Medulla oblongata (tissue), 1 donor: ENCODE data around the gene OBP2A.

Experiments
- DNase-seq: peaks from one replicate; pipeline ENCODE4 v3.0.0-alpha.2; 2015; ENCODE audit errors: extremely low spot score

OBP2A gene

GRCh38 chr9:135552021-135552697 lies 6.2 kb downstream of the OBP2A start:
- DNase-seq = no peak

GRCh38 chr9:135552698-135553171 lies 6.8 kb downstream of the OBP2A start:
- no peak for DNase-seq

GRCh38 chr9:135554718-135555117 lies 8.8 kb downstream of the OBP2A start:
- no peak for DNase-seq

DNA sequence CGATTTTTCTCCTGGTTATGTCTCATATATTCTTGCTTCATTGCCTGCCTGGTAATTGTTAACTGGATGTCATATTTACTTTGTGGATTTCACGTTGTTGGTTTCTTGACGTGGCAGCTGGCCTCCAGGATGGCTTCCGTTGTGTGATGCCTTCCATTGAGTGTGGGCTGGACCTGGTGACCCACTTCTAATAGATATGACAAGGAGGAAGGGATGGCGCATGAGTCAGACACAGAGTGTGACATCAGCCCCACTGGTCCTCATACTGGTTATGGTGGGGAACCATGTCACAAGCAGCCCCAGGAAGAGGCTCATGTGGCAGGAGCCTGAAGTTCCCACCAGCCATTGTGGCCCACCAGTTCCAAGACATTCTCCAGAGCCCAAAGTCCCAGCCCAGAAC lies 9.3 kb downstream of the OBP2A start:
- DNase-seq = no peak

DNA sequence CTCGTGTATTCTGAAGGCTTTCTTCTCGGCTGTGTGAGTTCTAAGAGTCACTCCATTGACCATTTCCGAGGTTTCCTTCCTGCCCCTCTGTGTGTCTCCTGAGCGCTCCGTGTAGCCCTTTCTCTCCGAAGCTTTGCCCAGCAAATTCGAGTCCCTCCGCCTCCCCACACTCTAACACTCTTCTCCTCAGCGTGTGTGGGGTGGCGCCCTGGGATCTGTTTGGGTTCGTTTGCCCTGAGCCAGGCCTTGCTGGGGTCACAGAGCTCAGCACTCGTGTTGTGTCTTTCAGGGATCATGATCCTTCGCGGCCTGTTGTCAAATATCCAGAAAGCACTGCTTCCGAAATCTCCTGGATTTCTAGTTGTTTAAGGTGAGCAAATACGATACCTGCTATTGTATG lies 10.0 kb downstream of the OBP2A start:
- DNase-seq = no peak

DNA sequence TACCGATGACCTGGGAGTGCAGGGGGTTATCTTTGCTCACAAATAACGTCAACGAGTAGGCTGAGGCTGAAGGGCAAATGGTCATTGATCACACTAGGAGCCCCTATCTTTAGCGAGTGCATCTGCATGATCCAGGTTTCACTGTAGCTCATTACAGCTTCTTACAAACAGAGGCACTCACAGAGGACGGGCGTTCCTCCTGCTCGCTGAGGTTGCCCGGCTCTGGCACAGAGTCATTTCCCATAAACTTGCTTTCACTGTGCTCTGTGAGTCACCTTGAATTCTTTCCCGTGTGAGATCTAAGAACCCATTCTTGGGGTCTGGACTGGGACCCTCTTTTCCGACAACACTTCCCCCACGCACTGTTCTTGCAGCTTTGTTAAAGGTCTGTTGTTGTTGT lies 13.7 kb downstream of the OBP2A start:
- DNase-seq = no peak

- no peak for DNase-seq
Observed at GRCh38 chr9:135561391-135562234, 15.7 kb downstream of the OBP2A start, which contains the start of gene PAEP. Gene PAEP (plus strand): TSS chr9:135561756.

DNA sequence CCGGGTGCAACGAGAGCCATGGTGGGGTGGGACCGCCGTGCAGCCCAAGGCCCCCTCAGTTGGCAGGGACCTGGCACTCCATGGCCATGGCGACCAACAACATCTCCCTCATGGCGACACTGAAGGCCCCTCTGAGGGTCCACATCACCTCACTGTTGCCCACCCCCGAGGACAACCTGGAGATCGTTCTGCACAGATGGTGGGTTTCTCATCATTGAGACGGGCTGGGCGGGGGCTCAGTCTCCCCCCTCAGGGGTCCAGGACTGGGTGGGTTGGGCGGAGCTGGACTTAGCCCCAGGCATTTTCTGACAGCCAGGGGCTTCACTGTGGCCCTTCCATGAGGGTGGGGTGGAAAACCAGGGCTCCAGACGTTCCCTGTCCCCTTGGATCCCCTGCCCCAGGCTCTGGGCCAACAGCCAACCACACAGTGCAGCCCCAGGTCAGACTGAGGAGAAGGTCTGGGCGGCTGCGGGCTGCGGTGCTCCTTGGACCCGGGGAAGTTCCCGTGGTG lies 16.4 kb downstream of the OBP2A start:
- DNase-seq = no peak

DNA sequence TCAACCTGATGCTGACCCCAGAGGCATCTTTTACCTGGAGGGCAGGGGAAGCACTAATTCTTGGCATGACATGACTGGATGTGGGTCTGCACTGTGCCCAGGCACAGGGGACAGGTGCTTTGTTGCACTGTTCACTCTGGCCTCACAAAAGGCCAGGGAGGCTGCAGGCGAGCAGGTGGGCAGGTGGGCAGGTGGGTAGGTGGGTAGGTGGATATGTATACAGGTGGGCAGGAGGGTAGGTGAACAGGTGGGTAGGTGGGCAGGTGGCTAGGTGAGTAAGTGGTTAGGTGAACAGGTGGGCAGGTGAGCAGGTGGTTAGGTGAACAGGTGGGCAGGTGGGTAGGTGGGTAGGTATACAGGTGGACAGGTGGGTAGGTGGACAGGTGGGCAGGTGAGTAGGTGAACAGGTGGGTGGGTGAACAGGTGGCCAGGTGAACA lies 17.1 kb downstream of the OBP2A start:
- no peak for DNase-seq

DNA sequence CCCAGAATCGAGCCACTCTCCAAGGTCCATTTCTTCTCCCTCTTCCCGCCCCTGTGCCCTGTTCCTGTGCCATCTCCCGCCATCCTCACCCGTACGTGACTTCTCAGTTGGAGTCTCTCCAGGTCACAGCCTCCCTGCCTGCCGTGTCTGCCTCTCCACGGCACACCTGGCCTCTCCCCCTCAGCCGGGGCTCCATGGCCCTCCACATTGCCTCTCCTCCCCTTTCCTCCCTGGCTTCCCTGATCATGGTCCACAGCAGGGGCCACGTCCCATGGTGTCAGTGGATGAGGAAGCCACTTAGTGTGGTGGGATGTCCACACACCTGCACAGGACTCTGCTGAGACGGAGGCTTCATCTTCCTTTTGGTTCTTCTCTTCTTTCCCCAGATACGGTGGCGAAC lies 17.9 kb downstream of the OBP2A start:
- no peak for DNase-seq

GRCh38 chr9:135565141-135565628 lies 19.3 kb downstream of the OBP2A start:
- no peak for DNase-seq

DNA sequence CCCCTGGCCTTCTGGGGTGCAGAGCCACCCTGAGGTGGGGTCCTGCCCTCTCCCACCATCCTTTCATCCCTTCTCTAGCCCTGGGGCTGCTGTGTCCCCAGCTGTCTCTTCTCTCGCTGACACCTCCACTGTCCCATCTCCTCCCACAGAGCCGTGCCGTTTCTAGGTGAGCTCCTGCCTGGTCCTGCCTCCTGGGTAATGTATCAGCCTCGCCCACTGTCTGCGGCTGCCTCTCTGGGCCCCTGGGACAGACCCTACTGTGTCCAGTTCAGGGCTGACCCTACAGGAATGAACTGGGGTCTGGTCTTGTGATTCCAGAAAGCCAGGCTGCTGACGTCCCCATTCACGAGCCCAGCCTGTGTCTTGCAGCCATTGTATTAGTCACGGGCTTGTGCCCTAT lies 19.7 kb downstream of the OBP2A start:
- no peak for DNase-seq

GRCh38 chr9:135566552-135566951 lies 20.6 kb downstream of the OBP2A start:
- DNase-seq = no peak

DNA sequence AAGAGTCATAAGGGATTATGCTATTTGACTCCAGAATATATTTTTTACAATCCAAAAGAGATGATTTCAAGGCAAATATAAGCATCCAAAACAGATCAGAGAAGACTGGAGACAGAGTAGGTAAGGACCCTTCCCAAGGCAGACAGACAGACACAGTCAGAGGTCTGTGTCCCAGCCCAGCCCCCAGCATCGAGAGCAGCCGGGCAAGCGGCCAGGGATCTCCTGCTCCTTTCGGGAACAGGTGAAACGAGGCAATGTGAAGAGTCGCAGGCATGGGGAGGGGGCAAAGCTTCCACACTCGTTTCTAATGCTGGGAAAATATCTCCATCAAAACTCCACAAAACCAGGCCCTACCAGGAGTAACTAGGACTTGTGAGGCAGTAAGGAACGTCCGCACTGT lies 21.4 kb downstream of the OBP2A start:
- no peak for DNase-seq

GRCh38 chr9:135568026-135568425 lies 22.1 kb downstream of the OBP2A start:
- DNase-seq = no peak

DNA sequence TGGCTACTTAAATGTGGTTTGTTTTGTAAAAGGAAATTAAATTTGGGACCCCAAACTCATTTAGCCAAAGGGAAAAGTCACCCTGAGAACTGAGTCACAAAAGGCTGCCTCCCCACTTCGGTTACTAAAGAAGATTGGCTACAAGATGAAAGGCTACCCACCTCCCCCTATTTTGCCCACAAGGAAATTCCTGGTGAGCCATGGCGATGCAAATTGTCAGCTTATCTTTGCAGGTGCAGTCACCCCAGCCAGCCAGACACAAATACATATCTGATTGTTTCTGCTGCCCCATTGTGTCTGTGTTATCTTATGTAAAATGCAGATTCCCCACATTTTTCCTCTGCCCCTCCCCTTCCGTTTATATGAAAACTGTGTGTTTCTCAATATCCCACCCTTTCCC lies 24.5 kb downstream of the OBP2A start:
- DNase-seq = no peak

- no peak for DNase-seq
Observed at GRCh38 chr9:135572233-135572632, 26.3 kb downstream of the OBP2A start.

DNA sequence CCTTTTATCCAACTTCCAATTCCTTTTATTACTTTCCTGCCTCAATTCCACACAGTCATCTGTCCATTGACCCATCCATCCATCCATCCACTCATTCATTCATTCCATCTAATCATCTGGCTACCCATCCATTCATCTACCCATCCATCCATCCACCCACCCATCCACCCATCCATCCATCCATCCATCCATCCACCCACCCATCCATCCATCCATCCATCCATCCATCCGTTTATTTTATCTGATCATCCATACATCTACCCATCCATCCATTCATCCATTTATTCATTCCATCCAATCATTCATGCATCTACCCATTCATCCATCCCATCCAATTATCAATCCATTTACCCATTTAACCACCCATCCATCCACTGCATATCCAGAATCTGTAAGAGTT lies 27.2 kb downstream of the OBP2A start:
- DNase-seq = no peak

DNA sequence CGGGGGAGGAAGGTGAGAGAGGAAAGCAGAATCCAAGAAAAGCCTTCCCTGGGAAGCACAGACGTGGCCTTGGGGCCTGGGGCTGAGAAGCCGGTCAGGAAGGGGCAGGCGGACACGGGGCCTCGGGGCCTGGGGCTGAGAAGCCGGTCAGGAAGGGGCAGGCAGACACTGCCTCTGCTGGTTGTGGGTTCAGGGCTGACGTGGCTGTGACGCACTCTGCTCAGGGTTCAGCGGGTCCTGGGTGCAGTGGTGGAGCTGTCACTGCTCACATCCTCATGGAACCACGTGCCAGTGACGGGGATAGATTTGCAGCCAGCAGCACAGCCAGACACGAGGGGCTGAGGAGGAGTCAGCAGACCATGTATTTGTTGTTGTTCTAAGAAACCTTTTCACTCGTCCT lies 28.4 kb downstream of the OBP2A start:
- no peak for DNase-seq

GRCh38 chr9:135574943-135575342 lies 29.0 kb downstream of the OBP2A start:
- no peak for DNase-seq

- no peak for DNase-seq
Observed at GRCh38 chr9:135575995-135576631, 30.2 kb downstream of the OBP2A start.

GRCh38 chr9:135577256-135577655 lies 31.3 kb downstream of the OBP2A start:
- DNase-seq = no peak
